K562 (cell line): ENCODE data around the gene ANO8. TPM values are rescaled to one million over a fixed set of nuclear protein-coding genes. Genes with fewer than 3 reads are reported as not detected.

Experiments
- BCOR ChIP-seq: fragments of 450-650 bp; IDR thresholded peaks from 2 replicates; pipeline ENCODE4 v1.6.1; 2016
- BRF1 ChIP-seq: IDR thresholded peaks from 3 replicates; pipeline ENCODE4 v1.6.1; 2011; ENCODE audit warnings: borderline replicate concordance, mild to moderate bottlenecking; ENCODE audit not compliant: insufficient read length; ENCODE audit errors: extremely low read depth
- CHD4 ChIP-seq: fragments of 200-600 bp; sonication (generic); IDR thresholded peaks from 3 replicates; pipeline ENCODE4 v1.6.1; 2012; ENCODE audit warnings: low read depth, mild to moderate bottlenecking, mixed read lengths, low read length, inconsistent platforms; ENCODE audit not compliant: insufficient read depth, insufficient replicate concordance, poor library complexity, severe bottlenecking
- ERF ChIP-seq: fragments of 450-650 bp; formaldehyde crosslinking; IDR thresholded peaks from 2 replicates; pipeline ENCODE4 v1.4.0; 2020; ENCODE audit warnings: mild to moderate bottlenecking, mixed read lengths
- HDGF ChIP-seq: fragments of 450-650 bp; IDR thresholded peaks from 2 replicates; pipeline ENCODE4 v1.6.1; 2016
- KDM5B ChIP-seq: fragments of 200-600 bp; sonication (generic); IDR thresholded peaks from 2 replicates; pipeline ENCODE4 v1.6.1; 2012; ENCODE audit warnings: low read depth, mild to moderate bottlenecking, moderate library complexity, low read length, control low read depth, inconsistent platforms; ENCODE audit not compliant: insufficient replicate concordance
- MYNN ChIP-seq, 2 experiments: sonication (generic); formaldehyde crosslinking in 1 of 2; IDR thresholded peaks; 2 replicates each; pipeline versions ENCODE4 v1.5.0 to v1.6.1; 2016 to 2020; ENCODE audit warnings: antibody characterized with exemption in 1 of 2, missing genetic modification reagents in 1 of 2
- NFIX ChIP-seq: fragments of 250-450 bp; sonication (Bioruptor Pico); IDR thresholded peaks from 2 replicates; pipeline ENCODE4 v1.4.0; 2020; ENCODE audit warnings: low read depth, mild to moderate bottlenecking, moderate library complexity
- NR2C2 ChIP-seq, 2 experiments: fragments of 200-800 bp in 1 of 2; sonication (Bioruptor generic) in 1 of 2; sonication (generic) in 1 of 2; formaldehyde crosslinking in 1 of 2; IDR thresholded peaks; 2 replicates each; pipeline versions ENCODE4 v1.6.1 to v1.8.0; 2016 to 2022; ENCODE audit warnings: mild to moderate bottlenecking in 1 of 2, missing compliant biosample characterization in 1 of 2, missing genetic modification characterization in 1 of 2, missing genetic modification reagents in 1 of 2
- RAD51 ChIP-seq: fragments of 450-650 bp; IDR thresholded peaks from 2 replicates; pipeline ENCODE4 v1.7.1; 2016; ENCODE audit warnings: low read depth, mild to moderate bottlenecking, borderline replicate concordance
- RNF2 ChIP-seq: sonication (generic); IDR thresholded peaks from 2 replicates; pipeline ENCODE4 v1.6.1; 2016
- SOX6 ChIP-seq: fragments of 450-650 bp; IDR thresholded peaks from 2 replicates; pipeline ENCODE4 v1.6.1; 2014; ENCODE audit warnings: mild to moderate bottlenecking
- SP1 ChIP-seq: sonication (generic); formaldehyde crosslinking; IDR thresholded peaks from 2 replicates; pipeline ENCODE4 v1.8.1; 2022; ENCODE audit warnings: mild to moderate bottlenecking, missing genetic modification reagents
- STAT5B ChIP-seq: fragments of 250-450 bp; sonication (Bioruptor Pico); IDR thresholded peaks from 2 replicates; pipeline ENCODE4 v1.8.0; 2021; ENCODE audit warnings: mild to moderate bottlenecking, inconsistent platforms
- TEAD1 ChIP-seq, 2 experiments: fragments of 450-650 bp in 1 of 2; sonication (generic) in 1 of 2; formaldehyde crosslinking; IDR thresholded peaks; 2 replicates each; pipeline versions ENCODE4 v1.4.0 to v1.8.0; 2020 to 2022; ENCODE audit warnings: mild to moderate bottlenecking in 2 of 2, missing genetic modification reagents in 1 of 2
- ZBTB1 ChIP-seq: sonication (generic); formaldehyde crosslinking; IDR thresholded peaks from 2 replicates; pipeline ENCODE4 v1.8.1; 2023; ENCODE audit warnings: missing genetic modification reagents, low read depth, mild to moderate bottlenecking, borderline replicate concordance
- ZNF431 ChIP-seq: sonication (generic); formaldehyde crosslinking; IDR thresholded peaks from 2 replicates; pipeline ENCODE4 v1.8.0; 2022; ENCODE audit warnings: mild to moderate bottlenecking, missing genetic modification reagents
- polyA plus RNA-seq, 8 experiments: library from polyadenylated mRNA; depleted of rRNA in 4 of 8; stranded (reverse) in 5 of 8; unstranded in 3 of 8; fragments of >200 nt; fragmentation: Nextera tagmentation in 2 of 8; fragmentation: Illumina TruSeq in 1 of 8; extraction: Ambion mirVana in 2 of 8; extraction: Trizol in 1 of 8; gene quantifications; 2 replicates each; pipeline versions ENCODE4 v1.2.1 to v1.2.3, GENCODE V29; 2011 to 2014; ENCODE audit warnings: inconsistent platforms in 1 of 8, missing spikeins in 1 of 8
- total RNA-seq, 7 experiments: library from RNA; depleted of rRNA in 6 of 7; stranded (reverse); fragments of >200 nt in 6 of 7; fragmentation: Illumina TruSeq in 2 of 7; extraction: Trizol in 2 of 7; gene quantifications; 2 replicates each; pipeline versions ENCODE4 v1.2.1 to v1.2.3, GENCODE V29; 2011 to 2021; ENCODE audit warnings: low replicate concordance in 1 of 7
- TF ChIP-seq, protein P1 (sequence below): fragments of 250-450 bp; sonication (Bioruptor Pico); IDR thresholded peaks from 2 replicates; pipeline ENCODE4 v1.5.0; 2022; ENCODE audit warnings: mild to moderate bottlenecking
- TF ChIP-seq, protein P2 (sequence below): fragments of 250-450 bp; sonication (Bioruptor Pico); IDR thresholded peaks from 2 replicates; pipeline ENCODE4 v1.8.0; 2022; ENCODE audit warnings: inconsistent platforms, mild to moderate bottlenecking, moderate library complexity, borderline replicate concordance
- TF ChIP-seq, protein P3 (sequence below): sonication (generic); formaldehyde crosslinking; IDR thresholded peaks from 2 replicates; pipeline ENCODE4 v1.5.0; 2020; ENCODE audit warnings: missing genetic modification reagents
- TF ChIP-seq, protein P4 (sequence below): sonication (generic); formaldehyde crosslinking; IDR thresholded peaks from 2 replicates; pipeline ENCODE4 v1.8.1; 2023; ENCODE audit warnings: mild to moderate bottlenecking, missing genetic modification reagents, moderate library complexity
- TF ChIP-seq, protein P5 (sequence below): sonication (generic); formaldehyde crosslinking; IDR thresholded peaks from 2 replicates; pipeline ENCODE4 v1.8.0; 2022; ENCODE audit warnings: missing genetic modification reagents, mild to moderate bottlenecking, borderline replicate concordance

The ANO8 gene
- total and polyA plus RNA-seq, 9 of the 15 experiments (the other 6 are each of a cell fraction or from before 2014, with no cell fraction given) = 0.07 to 7.6 (median 2.3) TPM; not detected in 1

DNA sequence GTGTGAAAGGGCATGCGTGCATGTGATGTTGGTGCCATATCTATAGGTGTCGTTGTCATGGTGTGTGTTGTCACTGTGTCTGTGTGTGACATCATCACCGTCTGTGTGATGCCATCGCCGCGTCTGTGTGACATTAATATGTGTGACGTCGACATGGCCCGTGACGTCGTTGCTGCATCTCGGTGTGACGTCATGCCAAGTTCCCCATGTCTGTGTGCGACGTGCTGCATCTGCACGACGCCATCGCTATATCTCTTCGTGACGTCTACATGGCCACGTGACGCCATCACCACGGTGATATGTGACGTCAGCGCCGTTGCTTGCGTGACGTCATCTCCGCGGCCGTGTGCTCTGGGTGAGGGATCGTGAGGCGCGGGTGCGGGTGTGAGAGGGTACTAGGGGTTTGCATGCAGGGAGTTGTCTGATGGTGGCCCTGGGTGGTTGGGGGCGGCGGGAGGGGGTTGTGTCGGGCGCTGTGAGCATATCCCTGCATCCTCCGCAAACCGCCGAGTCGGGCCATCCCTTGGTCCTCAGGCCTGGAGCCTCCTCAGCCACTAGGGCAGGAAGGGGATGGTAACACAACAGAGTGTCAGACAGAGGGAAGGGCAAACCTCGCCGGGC, 17.3 kb upstream of the ANO8 start (continued):
- TF ChIP-seq, protein P1, sequence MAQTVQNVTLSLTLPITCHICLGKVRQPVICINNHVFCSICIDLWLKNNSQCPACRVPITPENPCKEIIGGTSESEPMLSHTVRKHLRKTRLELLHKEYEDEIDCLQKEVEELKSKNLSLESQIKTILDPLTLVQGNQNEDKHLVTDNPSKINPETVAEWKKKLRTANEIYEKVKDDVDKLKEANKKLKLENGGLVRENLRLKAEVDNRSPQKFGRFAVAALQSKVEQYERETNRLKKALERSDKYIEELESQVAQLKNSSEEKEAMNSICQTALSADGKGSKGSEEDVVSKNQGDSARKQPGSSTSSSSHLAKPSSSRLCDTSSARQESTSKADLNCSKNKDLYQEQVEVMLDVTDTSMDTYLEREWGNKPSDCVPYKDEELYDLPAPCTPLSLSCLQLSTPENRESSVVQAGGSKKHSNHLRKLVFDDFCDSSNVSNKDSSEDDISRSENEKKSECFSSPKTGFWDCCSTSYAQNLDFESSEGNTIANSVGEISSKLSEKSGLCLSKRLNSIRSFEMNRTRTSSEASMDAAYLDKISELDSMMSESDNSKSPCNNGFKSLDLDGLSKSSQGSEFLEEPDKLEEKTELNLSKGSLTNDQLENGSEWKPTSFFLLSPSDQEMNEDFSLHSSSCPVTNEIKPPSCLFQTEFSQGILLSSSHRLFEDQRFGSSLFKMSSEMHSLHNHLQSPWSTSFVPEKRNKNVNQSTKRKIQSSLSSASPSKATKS = no peak
- TF ChIP-seq, protein P2, sequence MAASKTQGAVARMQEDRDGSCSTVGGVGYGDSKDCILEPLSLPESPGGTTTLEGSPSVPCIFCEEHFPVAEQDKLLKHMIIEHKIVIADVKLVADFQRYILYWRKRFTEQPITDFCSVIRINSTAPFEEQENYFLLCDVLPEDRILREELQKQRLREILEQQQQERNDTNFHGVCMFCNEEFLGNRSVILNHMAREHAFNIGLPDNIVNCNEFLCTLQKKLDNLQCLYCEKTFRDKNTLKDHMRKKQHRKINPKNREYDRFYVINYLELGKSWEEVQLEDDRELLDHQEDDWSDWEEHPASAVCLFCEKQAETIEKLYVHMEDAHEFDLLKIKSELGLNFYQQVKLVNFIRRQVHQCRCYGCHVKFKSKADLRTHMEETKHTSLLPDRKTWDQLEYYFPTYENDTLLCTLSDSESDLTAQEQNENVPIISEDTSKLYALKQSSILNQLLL = no peak
- TF ChIP-seq ZNF431 (CRISPR knock-in tag) (no peak), BCOR (peak; percentile 29; the same call in 1 of the 2 replicates), CHD4 (no peak), HDGF (no peak), NR2C2 (CRISPR knock-in tag; IDR thresholded peaks at IDR 0.05) (peak; percentile 73), NR2C2 (tag; IDR thresholded peaks at IDR 0.05) (no peak), KDM5B (no peak), NFIX (CRISPR knock-in tag) (no peak), ERF (CRISPR knock-in tag) (no peak), RNF2 (no peak), SP1 (CRISPR knock-in tag) (peak; percentile 84), SOX6 (no peak), BRF1 (no peak), STAT5B (CRISPR knock-in tag) (no peak), ZBTB1 (CRISPR knock-in tag) (no peak), RAD51 (peak; percentile 59), MYNN (IDR thresholded peaks at IDR 0.05) (no peak), MYNN (CRISPR knock-in tag; IDR thresholded peaks at IDR 0.05) (no peak), TEAD1 (CRISPR knock-in tag; IDR thresholded peaks at IDR 0.05) (peak in 1 of 2 experiments; percentile 37; a peak in 1 of 4 replicates)
- TF ChIP-seq, protein P3, sequence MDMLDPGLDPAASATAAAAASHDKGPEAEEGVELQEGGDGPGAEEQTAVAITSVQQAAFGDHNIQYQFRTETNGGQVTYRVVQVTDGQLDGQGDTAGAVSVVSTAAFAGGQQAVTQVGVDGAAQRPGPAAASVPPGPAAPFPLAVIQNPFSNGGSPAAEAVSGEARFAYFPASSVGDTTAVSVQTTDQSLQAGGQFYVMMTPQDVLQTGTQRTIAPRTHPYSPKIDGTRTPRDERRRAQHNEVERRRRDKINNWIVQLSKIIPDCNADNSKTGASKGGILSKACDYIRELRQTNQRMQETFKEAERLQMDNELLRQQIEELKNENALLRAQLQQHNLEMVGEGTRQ (CRISPR knock-in tag) = peak; percentile 72
- TF ChIP-seq, protein P4, sequence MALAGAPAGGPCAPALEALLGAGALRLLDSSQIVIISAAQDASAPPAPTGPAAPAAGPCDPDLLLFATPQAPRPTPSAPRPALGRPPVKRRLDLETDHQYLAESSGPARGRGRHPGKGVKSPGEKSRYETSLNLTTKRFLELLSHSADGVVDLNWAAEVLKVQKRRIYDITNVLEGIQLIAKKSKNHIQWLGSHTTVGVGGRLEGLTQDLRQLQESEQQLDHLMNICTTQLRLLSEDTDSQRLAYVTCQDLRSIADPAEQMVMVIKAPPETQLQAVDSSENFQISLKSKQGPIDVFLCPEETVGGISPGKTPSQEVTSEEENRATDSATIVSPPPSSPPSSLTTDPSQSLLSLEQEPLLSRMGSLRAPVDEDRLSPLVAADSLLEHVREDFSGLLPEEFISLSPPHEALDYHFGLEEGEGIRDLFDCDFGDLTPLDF = no peak
- TF ChIP-seq, protein P5, sequence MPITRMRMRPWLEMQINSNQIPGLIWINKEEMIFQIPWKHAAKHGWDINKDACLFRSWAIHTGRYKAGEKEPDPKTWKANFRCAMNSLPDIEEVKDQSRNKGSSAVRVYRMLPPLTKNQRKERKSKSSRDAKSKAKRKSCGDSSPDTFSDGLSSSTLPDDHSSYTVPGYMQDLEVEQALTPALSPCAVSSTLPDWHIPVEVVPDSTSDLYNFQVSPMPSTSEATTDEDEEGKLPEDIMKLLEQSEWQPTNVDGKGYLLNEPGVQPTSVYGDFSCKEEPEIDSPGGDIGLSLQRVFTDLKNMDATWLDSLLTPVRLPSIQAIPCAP (CRISPR knock-in tag) = no peak
